MM.1S (cell line): Measurements from ENCODE around the gene IL1RAP.
A peak's percentile ranks its signal among the peaks of the same experiment; 100 is the strongest.

Experiments
- DNase-seq: peaks from one replicate; pipeline ENCODE4 v3.0.0-alpha.2; 2015
- H2AFZ ChIP-seq: fragments of 300-600 bp; sonication (generic); 2 replicates; pipeline ENCODE4 v1.6.0; 2016; ENCODE audit warnings: antibody characterized with exemption, low read length
- H3F3A ChIP-seq: fragments of 300-600 bp; sonication (generic); 2 replicates; pipeline ENCODE4 v1.6.1; 2016; ENCODE audit warnings: mild to moderate bottlenecking, antibody characterized with exemption, low read length, moderate library complexity, mixed read lengths; ENCODE audit not compliant: insufficient read depth
- H3K27ac ChIP-seq: fragments of 300-600 bp; sonication (generic); 2 replicates; pipeline ENCODE4 v1.5.1; 2016; ENCODE audit warnings: mild to moderate bottlenecking, low read length
- H3K27me3 ChIP-seq: fragments of 300-600 bp; sonication (generic); replicated peaks from 2 replicates; pipeline ENCODE4 v1.6.0; 2016; ENCODE audit warnings: low read length; ENCODE audit not compliant: insufficient read depth
- H3K36me3 ChIP-seq: fragments of 300-600 bp; sonication (generic); replicated peaks from 2 replicates; pipeline ENCODE4 v1.6.1; 2016; ENCODE audit warnings: mild to moderate bottlenecking, low read length, mixed read lengths; ENCODE audit not compliant: insufficient read depth
- H3K4me1 ChIP-seq: fragments of 300-600 bp; sonication (generic); 2 replicates; pipeline ENCODE4 v1.6.1; 2016; ENCODE audit warnings: low read length, mixed read lengths
- H3K4me2 ChIP-seq: fragments of 300-600 bp; sonication (generic); 2 replicates; pipeline ENCODE4 v1.6.0; 2016; ENCODE audit warnings: low read depth, low read length
- H3K4me3 ChIP-seq: fragments of 300-600 bp; sonication (generic); 2 replicates; pipeline ENCODE4 v1.5.1; 2016; ENCODE audit warnings: low read length, mixed read lengths
- H3K79me2 ChIP-seq: fragments of 300-600 bp; sonication (generic); 2 replicates; pipeline ENCODE4 v1.6.1; 2016; ENCODE audit warnings: mixed run types, low read length, mixed read lengths
- H3K9ac ChIP-seq: fragments of 300-600 bp; sonication (generic); 2 replicates; pipeline ENCODE4 v1.6.1; 2016; ENCODE audit warnings: low read length, mixed read lengths
- H3K9me2 ChIP-seq: fragments of 300-600 bp; sonication (generic); replicated peaks from 2 replicates; pipeline ENCODE4 v1.6.1; 2016; ENCODE audit warnings: mild to moderate bottlenecking, low read length, mixed read lengths; ENCODE audit not compliant: insufficient read depth
- H3K9me3 ChIP-seq: fragments of 300-600 bp; sonication (generic); replicated peaks from 2 replicates; pipeline ENCODE4 v1.6.1; 2016; ENCODE audit warnings: mild to moderate bottlenecking, low read length, mixed read lengths; ENCODE audit not compliant: insufficient read depth
- H4K20me1 ChIP-seq: fragments of 300-600 bp; sonication (generic); 2 replicates; pipeline ENCODE4 v1.6.1; 2016; ENCODE audit warnings: mild to moderate bottlenecking, low read length, moderate library complexity, mixed read lengths; ENCODE audit not compliant: insufficient read depth
- CTCF ChIP-seq: fragments of 300-600 bp; sonication (generic); IDR thresholded peaks from 2 replicates; pipeline ENCODE4 v1.5.1; 2016; ENCODE audit warnings: antibody characterized with exemption, low read length, mixed read lengths
- EZH2 ChIP-seq: fragments of 300-600 bp; sonication (generic); optimal IDR thresholded peaks from 2 replicates; pipeline ENCODE3; 2017; ENCODE audit warnings: low read depth, mild to moderate bottlenecking, antibody characterized with exemption, low read length, mixed read lengths
- EZH2phosphoT487 ChIP-seq: fragments of 300-600 bp; sonication (generic); IDR thresholded peaks from 2 replicates; pipeline ENCODE4 v1.6.1; 2018; ENCODE audit warnings: antibody characterized with exemption, low read length

The IL1RAP gene

GRCh38 chr3:190505381-190506003 lies 8.4 kb upstream of the IL1RAP start:
- Histone ChIP-seq H3F3A (no peaks in the 10 kb centered on the region), H3K27me3 (no peaks in the 10 kb centered on the region), H3K9me3 (no peaks in the 10 kb centered on the region), H3K4me2 (no peak overlapping the region), H3K79me2 (no peaks in the 10 kb centered on the region), H3K4me3 (no peak overlapping the region), H3K9me2 (no peaks in the 10 kb centered on the region), H3K36me3 (no peaks in the 10 kb centered on the region), H2AFZ (no peak overlapping the region), H3K9ac (no peak overlapping the region), H3K27ac (no peak overlapping the region), H4K20me1 (no peaks in the 10 kb centered on the region), H3K4me1 (no peaks in the 10 kb centered on the region)
- no peak for DNase-seq
- TF ChIP-seq CTCF (no peak), EZH2 (no peak), EZH2phosphoT487 (no peak)

GRCh38 chr3:190506271-190506670 lies 7.6 kb upstream of the IL1RAP start:
- Histone ChIP-seq H3K4me1 (no peaks in the 10 kb centered on the region), H3K9me3 (no peaks in the 10 kb centered on the region), H3K36me3 (no peaks in the 10 kb centered on the region), H3F3A (no peaks in the 10 kb centered on the region), H3K27ac (no peak overlapping the region), H3K79me2 (no peaks in the 10 kb centered on the region), H3K9me2 (no peaks in the 10 kb centered on the region), H3K9ac (no peak overlapping the region), H3K4me3 (no peak overlapping the region), H3K27me3 (no peaks in the 10 kb centered on the region), H4K20me1 (no peaks in the 10 kb centered on the region), H2AFZ (no peak overlapping the region), H3K4me2 (no peak overlapping the region)
- DNase-seq: no peak
- TF ChIP-seq CTCF: no peak
- no peak for TF ChIP-seq EZH2
- no peak for TF ChIP-seq EZH2phosphoT487

GRCh38 chr3:190512666-190513065 lies 1.2 kb upstream of the IL1RAP start:
- H3K4me2 ChIP-seq: peak overlapping the region; percentile 71
- peak overlapping the region; percentile 13; the same call in 1 of the 2 replicates for H3K27ac ChIP-seq
- no peaks in the 10 kb centered on the region for H4K20me1 ChIP-seq
- peaks cover 20% of the 10 kb centered on the region for H3K4me1 ChIP-seq
- H3K9ac ChIP-seq: no peak overlapping the region
- no peaks in the 10 kb centered on the region for H3K9me2 ChIP-seq
- TF ChIP-seq CTCF: no peak
- TF ChIP-seq EZH2phosphoT487: no peak
- TF ChIP-seq EZH2: no peak
- H3K9me3 ChIP-seq: no peaks in the 10 kb centered on the region
- H3K4me3 ChIP-seq: peak overlapping the region; percentile 77
- no peak overlapping the region for H2AFZ ChIP-seq
- H3K27me3 ChIP-seq: no peaks in the 10 kb centered on the region
- DNase-seq: peak; percentile 81
- H3F3A ChIP-seq: peaks cover 16% of the 10 kb centered on the region
- no peaks in the 10 kb centered on the region for H3K79me2 ChIP-seq
- H3K36me3 ChIP-seq: no peaks in the 10 kb centered on the region
